Ovary (tissue), 3 donors: ENCODE data around the gene WNT3.

Source experiments
- EP300 ChIP-seq: sonication (generic); formaldehyde crosslinking; IDR thresholded peaks from one replicate; pipeline ENCODE4 v1.6.1; 2017; ENCODE audit warnings: antibody characterized with exemption
- POLR2A ChIP-seq: fragments of 450-650 bp; IDR thresholded peaks from one replicate; pipeline ENCODE4 v1.6.1; 2017; ENCODE audit warnings: antibody characterized with exemption, mild to moderate bottlenecking, moderate library complexity
- TF ChIP-seq, protein P1 (sequence below), 3 donors: fragments of 450-650 bp in 2 of 3; fragments of 200-600 bp in 1 of 3; IDR thresholded peaks; one replicate each; pipeline versions ENCODE4 v1.5.1 to v1.8.0; 2016 to 2022; ENCODE audit warnings: antibody characterized with exemption in 3 of 3, mild to moderate bottlenecking in 1 of 3
- donor health status: DM: no; HTN: no; CAD: no.

DNA sequence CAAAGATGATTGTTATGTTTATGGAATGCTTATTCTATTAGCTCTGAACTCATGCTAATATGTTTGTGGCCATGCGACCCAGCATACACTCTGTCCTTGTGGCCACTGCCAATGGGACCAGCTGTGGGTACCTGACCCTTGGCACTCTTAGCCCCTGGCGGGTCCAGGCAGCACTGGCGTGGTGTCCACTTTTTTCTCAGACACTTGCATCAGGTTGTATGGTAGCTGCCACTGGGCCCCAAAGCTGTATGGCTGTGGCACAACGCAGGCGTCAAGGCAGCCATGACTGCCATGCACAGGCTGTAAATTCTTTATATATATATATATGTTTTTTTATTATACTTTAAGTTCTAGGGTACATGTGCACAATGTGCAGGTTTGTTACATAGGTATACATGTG is 20.7 kb upstream of the WNT3 start:
- TF ChIP-seq POLR2A = no peak
- TF ChIP-seq, protein P1, sequence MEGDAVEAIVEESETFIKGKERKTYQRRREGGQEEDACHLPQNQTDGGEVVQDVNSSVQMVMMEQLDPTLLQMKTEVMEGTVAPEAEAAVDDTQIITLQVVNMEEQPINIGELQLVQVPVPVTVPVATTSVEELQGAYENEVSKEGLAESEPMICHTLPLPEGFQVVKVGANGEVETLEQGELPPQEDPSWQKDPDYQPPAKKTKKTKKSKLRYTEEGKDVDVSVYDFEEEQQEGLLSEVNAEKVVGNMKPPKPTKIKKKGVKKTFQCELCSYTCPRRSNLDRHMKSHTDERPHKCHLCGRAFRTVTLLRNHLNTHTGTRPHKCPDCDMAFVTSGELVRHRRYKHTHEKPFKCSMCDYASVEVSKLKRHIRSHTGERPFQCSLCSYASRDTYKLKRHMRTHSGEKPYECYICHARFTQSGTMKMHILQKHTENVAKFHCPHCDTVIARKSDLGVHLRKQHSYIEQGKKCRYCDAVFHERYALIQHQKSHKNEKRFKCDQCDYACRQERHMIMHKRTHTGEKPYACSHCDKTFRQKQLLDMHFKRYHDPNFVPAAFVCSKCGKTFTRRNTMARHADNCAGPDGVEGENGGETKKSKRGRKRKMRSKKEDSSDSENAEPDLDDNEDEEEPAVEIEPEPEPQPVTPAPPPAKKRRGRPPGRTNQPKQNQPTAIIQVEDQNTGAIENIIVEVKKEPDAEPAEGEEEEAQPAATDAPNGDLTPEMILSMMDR (IDR thresholded peaks at IDR 0.05) = no peak
- TF ChIP-seq EP300 = no peak
